T-helper 22 cell (primary cell): ENCODE data around the gene TP53RK.

ENCODE experiments used
- DNase-seq: peaks from one replicate; pipeline ENCODE4 v3.0.0-alpha.2; 2020; ENCODE audit warnings: low read depth

TP53RK gene

GRCh38 chr20:46706242-46706641 lies 17.0 kb upstream of the TP53RK start:
- DNase-seq = no peak

- no peak for DNase-seq
Observed at GRCh38 chr20:46705378-46705729, 16.1 kb upstream of the TP53RK start.

- DNase-seq = no peak
Observed at GRCh38 chr20:46704714-46705377, 15.6 kb upstream of the TP53RK start.

DNA sequence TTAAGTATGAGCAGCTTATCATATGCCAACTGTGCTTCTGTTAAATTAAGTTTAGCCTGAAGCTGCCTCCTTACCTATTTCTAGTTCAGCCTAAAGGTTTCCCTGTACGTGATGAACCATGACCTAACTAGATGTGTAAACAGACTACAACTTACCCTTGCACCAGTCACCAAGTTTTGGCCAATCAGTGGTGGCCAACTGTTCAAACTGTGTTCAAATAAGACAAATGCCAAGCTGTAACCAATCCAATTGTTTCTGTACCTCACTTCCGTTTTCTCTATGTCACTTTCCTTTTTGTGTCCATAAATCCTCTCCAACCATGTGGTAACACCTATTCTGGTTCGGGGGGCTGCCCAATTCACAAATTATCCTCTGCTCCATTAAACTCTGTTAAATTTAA lies 14.2 kb upstream of the TP53RK start:
- no peak for DNase-seq

GRCh38 chr20:46702447-46703203 lies 13.4 kb upstream of the TP53RK start:
- no peak for DNase-seq

DNA sequence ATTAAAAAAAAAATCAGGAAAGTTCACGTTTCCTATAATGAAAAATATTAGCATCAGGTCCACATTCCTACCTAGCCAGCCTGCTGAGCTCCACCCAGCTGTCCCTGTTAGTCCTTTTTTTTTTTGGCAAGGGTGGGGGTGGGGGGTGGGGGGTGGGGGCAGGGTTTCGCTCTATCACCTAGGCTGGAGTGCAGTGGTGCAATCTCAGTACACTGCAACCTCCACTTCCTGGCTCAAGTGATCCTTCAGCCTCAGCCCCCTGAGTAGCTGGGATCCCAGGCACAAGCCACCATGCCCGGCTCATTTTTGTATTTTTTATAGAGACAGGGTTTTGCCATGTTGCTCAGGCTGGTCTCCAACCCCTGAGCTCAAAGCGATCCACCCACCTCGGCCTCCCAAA lies 12.7 kb upstream of the TP53RK start:
- no peak for DNase-seq

- no peak for DNase-seq
Observed at GRCh38 chr20:46701556-46701955, 12.3 kb upstream of the TP53RK start.

GRCh38 chr20:46701057-46701456 lies 11.8 kb upstream of the TP53RK start:
- no peak for DNase-seq

DNA sequence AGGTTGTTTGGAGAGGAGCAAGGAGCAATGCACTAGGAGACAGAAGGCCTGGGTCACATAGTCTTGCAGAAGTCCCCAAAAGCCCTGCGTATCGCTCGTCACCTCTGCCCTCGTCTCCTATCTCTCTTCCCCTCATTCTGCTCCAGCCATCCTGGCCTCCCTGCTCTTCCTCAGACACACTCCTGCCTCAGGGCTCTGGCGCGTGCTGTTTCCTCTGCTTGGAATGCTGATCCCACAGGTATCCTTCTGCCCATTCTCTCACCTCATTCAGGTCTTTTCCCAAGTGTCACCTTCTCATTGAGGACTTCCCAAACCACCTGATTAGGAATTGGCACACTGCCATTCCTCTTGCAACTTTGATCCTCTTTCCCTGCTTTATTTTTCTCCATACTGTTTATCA lies 11.2 kb upstream of the TP53RK start:
- no peak for DNase-seq

DNA sequence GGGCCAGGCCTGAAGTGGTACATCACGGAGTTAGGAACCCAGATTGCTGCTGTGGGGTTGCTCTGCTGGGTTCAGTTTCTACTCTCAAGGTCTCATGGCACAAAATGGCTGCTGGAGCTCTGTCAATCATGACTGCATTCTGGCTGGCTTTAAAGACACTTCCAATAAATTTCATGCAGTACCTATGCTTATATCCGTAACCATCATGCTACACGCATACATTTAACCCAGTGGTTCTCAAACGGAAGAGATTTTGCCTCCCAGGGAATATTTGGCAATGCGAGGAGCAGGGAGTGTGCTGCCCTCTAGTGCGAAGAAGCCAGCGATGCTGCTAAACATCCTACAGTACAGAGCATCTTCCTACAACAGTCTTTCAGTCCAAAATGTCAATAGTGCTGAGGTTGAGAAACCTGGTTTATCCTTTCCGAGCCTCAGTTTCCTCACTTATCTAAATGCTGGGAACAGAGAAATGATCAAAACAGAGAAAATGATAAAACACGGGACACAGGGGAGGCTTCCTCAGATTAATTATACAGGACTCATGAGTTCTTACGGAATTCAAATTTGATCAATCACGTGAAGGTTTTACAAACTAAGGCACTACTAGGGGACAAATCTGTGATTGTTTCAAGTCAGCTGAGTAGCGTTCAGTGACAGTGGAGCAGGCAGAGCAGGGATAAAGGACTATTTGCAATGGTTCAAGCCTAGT lies 10.6 kb upstream of the TP53RK start:
- DNase-seq = no peak

GRCh38 chr20:46698788-46699187 lies 9.5 kb upstream of the TP53RK start:
- DNase-seq = no peak

GRCh38 chr20:46696791-46697279 lies 7.6 kb upstream of the TP53RK start:
- DNase-seq = no peak

GRCh38 chr20:46695892-46696291 lies 6.6 kb upstream of the TP53RK start:
- DNase-seq = no peak

- no peak for DNase-seq
Observed at GRCh38 chr20:46694484-46694883, 5.2 kb upstream of the TP53RK start.

GRCh38 chr20:46691196-46691595 lies 2.0 kb upstream of the TP53RK start:
- DNase-seq = no peak

DNA sequence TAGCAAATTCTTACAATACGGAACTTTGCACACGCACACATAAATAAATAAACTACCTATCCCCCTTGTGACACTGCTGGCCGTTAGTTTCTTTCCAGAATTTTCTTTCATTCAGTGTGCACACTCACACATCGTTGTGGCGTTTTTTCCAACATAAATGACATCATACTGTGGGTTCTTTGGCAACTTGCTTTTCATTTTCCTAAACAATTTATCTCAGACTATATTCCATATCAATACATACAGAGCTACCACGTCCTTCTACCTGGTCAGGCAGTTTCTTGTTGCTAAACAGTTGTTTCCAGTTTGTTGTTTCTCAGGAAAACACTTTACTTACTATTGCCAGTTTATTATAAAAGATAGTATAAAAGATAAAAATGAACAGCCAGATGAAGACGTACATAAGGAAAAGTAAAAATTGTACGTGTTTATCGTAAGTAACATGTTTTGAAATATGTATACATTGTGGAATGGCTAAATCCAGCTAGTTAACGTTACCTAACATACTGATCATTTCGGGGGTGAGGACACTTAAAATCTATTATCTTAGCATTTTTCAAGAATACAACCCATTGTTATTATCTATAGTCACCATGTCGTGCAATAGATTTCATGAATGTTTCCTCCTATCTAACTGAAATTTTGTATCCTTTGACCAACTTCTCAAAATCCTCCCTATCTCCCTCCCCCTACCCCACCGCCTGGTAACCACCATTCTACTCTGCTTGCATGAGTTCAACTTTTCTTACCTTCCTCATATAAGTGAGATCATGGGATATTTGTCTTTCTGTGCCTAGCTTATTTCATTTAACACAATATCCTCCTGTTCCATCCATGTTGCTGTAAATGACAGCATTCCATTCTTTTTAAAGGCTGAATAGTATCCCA lies 1.2 kb upstream of the TP53RK start:
- DNase-seq = no peak

DNA sequence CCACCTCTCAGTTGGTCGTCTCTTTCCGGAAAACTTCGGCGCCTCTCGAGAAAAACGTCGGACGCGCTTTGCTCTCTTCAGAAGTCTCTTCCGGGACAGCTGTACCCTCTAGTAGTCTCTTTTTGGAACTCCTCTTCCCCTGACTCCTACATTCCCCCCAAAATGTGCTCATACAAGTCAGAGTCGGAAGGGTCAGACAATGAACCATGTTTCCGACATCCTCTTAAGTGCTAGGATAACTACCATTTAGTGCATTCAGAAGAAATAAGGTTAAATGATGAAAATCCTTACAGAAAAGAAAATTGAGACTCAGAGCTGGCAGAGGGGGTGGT lies 476 bp upstream of the TP53RK start:
- DNase-seq = no peak

- DNase-seq = no peak
Observed at GRCh38 chr20:46688151-46689081, 828 bp downstream of the TP53RK start.

- DNase-seq = no peak
Observed at GRCh38 chr20:46683939-46684750, 5.1 kb downstream of the TP53RK start.

DNA sequence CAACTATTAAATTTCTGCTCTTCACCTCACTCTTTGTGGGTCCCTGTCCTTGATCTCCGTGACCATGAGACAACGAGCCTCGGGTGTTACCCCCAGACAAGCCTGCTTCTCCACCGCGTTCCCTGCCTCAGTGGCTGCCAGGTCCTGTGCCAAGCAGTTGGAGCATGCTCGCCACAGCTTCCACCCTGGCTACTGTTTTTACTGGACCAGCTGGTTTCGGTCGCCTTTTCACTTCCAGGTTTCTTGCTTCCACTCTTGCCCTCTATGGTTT lies 5.6 kb downstream of the TP53RK start:
- no peak for DNase-seq
